Pancreas (tissue), 10 donors: ENCODE results near the gene ADCY3. TPM values are rescaled to one million over a fixed set of nuclear protein-coding genes. Genes with fewer than 3 reads are reported as not detected.
A peak's percentile ranks its signal among the peaks of the same experiment; 100 is the strongest.

ENCODE experiments used
- ATAC-seq, 4 donors: fragments of 200-7000 bp; cut with Tn5 transposase; one replicate each; pipeline versions ENCODE4 v1.8.0 to v1.9.1; 2020; ENCODE audit warnings: mild to moderate bottlenecking in 4 of 4, moderate library complexity in 4 of 4
- DNase-seq, 6 donors: peaks; one replicate each; pipeline ENCODE4 v3.0.0-alpha.2; 2020
- FAIRE-seq: peaks from 2 replicates; lab custom pipeline; 2012; peaks lifted over from hg19 to GRCh38; lab: Jason Lieb, UNC
- H3K27ac ChIP-seq, 4 donors: fragments of 200-600 bp; sonication (generic); 1 replicate in 3 of 4; 2 replicates in 1 of 4; pipeline versions ENCODE4 v1.5.0 to v1.8.0; 2020
- H3K27me3 ChIP-seq, 4 donors: fragments of 200-600 bp; one replicate each; pipeline ENCODE4 v1.8.0; 2021
- H3K36me3 ChIP-seq, 3 donors: fragments of 200-600 bp; sonication (generic) in 1 of 3; one replicate each; pipeline versions ENCODE4 v1.5.0 to v1.8.0; 2020 to 2021
- H3K4me1 ChIP-seq, 3 donors: fragments of 200-600 bp; one replicate each; pipeline ENCODE4 v1.8.0; 2021
- H3K4me3 ChIP-seq, 4 donors: fragments of 200-600 bp; sonication (generic) in 2 of 4; one replicate each; pipeline versions ENCODE4 v1.5.0 to v1.8.0; 2020 to 2021
- H3K9me3 ChIP-seq, 4 donors: fragments of 200-600 bp; one replicate each; pipeline ENCODE4 v1.8.0; 2021
- CTCF ChIP-seq, 4 donors: fragments of 200-600 bp; sonication (generic) in 3 of 4; IDR thresholded peaks; one replicate each; pipeline versions ENCODE4 v1.5.0 to v1.8.0; 2021; ENCODE audit warnings: antibody characterized with exemption in 4 of 4
- WGBS, 2 donors: extraction: QIAGEN DNeasy Blood & Tissue Kit; methylation state at CpG; one replicate each; pipeline ENCODE4 v1.1.7; 2013; 5-methylcytosine and 5-hydroxymethylcytosine counted together
- intact Hi-C, 3 donors: fragments of 100-400 bp; cut with DNase I; formaldehyde crosslinking; loops; one replicate each; pipeline versions ENCODE4 v1.11.1 to v1.14.2; 2022
- polyA plus RNA-seq, 2 donors: library from polyadenylated mRNA; stranded (reverse); fragments of 200-250 nt; gene quantifications; one replicate each; pipeline ENCODE4 v1.2.3, GENCODE V29; 2013
- total RNA-seq, 6 donors: library from RNA; stranded (reverse); fragmentation: NEBNext Ultra II Directional in 4 of 6; extraction: Animal tissue kit (Norgen Biotek cat#: 25700) in 4 of 6; gene quantifications; one replicate each; pipeline versions ENCODE4 v1.2.1 to v1.2.4, GENCODE V29; 2021 to 2023
- donor health status: healthy with polysubstance abuse.
- donor health status: DM: no; HTN: no; CAD: no; lungs with moderate emphysema.
- donor health status: DM: no; HTN: no; CAD: no.
- donor health status: control.
- donor health status: control.
- donor health status: Bipolar disorder and iron deficiency.
- donor health status: DM: yes; HTN: yes; CAD: no.
- donor health status: DM: no; HTN: no; CAD: no.
- donor health status: DM: no; HTN: no; CAD: no.
- donor health status: DM: yes; HTN: yes; CAD: no.

The ADCY3 gene
- total and polyA plus RNA-seq, 8 donors = 4.7 to 29.4 (median 11.0) TPM

DNA sequence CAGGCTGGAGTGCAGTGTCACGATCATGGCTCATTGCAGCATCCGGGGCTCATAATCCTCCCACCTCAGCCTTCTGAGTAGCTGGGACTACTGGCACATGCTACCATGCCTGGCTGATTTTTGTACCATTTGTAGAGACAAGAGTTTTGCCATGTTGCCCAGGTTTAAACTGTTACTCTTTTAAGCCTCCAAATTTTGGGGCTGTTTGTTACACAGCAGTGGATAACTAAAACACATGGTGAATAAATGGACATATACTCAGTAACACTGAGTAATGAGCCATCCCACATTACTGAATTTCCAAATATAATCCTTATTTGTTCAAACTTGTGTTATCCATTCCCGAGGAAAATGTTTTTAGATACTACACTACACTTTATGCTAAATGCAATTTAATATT lies 9.8 kb downstream of the ADCY3 start:
- no peak for TF ChIP-seq CTCF (IDR thresholded peaks at IDR 0.05)
- no peak for ATAC-seq
- no peaks in the 10 kb centered on the region for H3K36me3 ChIP-seq

GRCh38 chr2:24909555-24910177 lies 10.4 kb downstream of the ADCY3 start:
- no peak overlapping the region for H3K27ac ChIP-seq
- 84 to 86% methylated on average over 5 of the region's 5 CpGs for WGBS, 2 donors

More for the DNA sequence above, 9.8 kb downstream of the ADCY3 start:
- no peak overlapping the region for H3K4me3 ChIP-seq
- no peaks in the 10 kb centered on the region for H3K4me1 ChIP-seq
- no peak for FAIRE-seq
- WGBS, 2 donors = 91 to 95% methylated on average over 3 of the region's 3 CpGs
- H3K27ac ChIP-seq = no peak overlapping the region
- no peak for DNase-seq
- intact Hi-C loops = no loop called here
- no peaks in the 10 kb centered on the region for H3K9me3 ChIP-seq
- no peaks in the 10 kb centered on the region for H3K27me3 ChIP-seq

GRCh38 chr2:24908461-24908901 lies 11.6 kb downstream of the ADCY3 start:
- no peaks in the 10 kb centered on the region for H3K36me3 ChIP-seq
- H3K4me1 ChIP-seq = no peaks in the 10 kb centered on the region
- H3K27me3 ChIP-seq = no peaks in the 10 kb centered on the region
- H3K27ac ChIP-seq = no peak overlapping the region
- DNase-seq = no peak
- no peaks in the 10 kb centered on the region for H3K9me3 ChIP-seq
- H3K4me3 ChIP-seq = no peak overlapping the region
- no peak for ATAC-seq
- intact Hi-C loops = no loop called here
- WGBS, 2 donors = 79 to 80% methylated on average over 8 of the region's 8 CpGs
- no peak for FAIRE-seq
- TF ChIP-seq CTCF (IDR thresholded peaks at IDR 0.05) = no peak

More at GRCh38 chr2:24909555-24910177, 10.4 kb downstream of the ADCY3 start:
- intact Hi-C loops = no loop called here
- no peaks in the 10 kb centered on the region for H3K4me1 ChIP-seq
- no peak overlapping the region for H3K4me3 ChIP-seq
- FAIRE-seq = no peak
- H3K27me3 ChIP-seq = no peaks in the 10 kb centered on the region
- DNase-seq = no peak
- ATAC-seq = no peak
- H3K36me3 ChIP-seq = no peaks in the 10 kb centered on the region
- no peaks in the 10 kb centered on the region for H3K9me3 ChIP-seq
- no peak for TF ChIP-seq CTCF (IDR thresholded peaks at IDR 0.05)

- Histone ChIP-seq H3K9me3 (no peaks in the 10 kb centered on the region), H3K4me1 (no peaks in the 10 kb centered on the region), H3K36me3 (no peaks in the 10 kb centered on the region), H3K27me3 (no peaks in the 10 kb centered on the region), H3K4me3 (no peak overlapping the region), H3K27ac (no peak overlapping the region)
- TF ChIP-seq CTCF (IDR thresholded peaks at IDR 0.05) = no peak
- no peak for DNase-seq
- WGBS, 2 donors = 80 to 91% methylated on average over 5 of the region's 5 CpGs
- no peak for FAIRE-seq
- intact Hi-C loops = no loop called here
- peak in 1 of 4 donors; percentile 51 for ATAC-seq
Observed at GRCh38 chr2:24907116-24907515, 12.9 kb downstream of the ADCY3 start.

- ATAC-seq (no peak), DNase-seq (no peak), FAIRE-seq (no peak)
- Histone ChIP-seq H3K4me3 (no peak overlapping the region), H3K36me3 (no peaks in the 10 kb centered on the region), H3K9me3 (no peaks in the 10 kb centered on the region), H3K27ac (no peak overlapping the region), H3K27me3 (no peaks in the 10 kb centered on the region), H3K4me1 (no peaks in the 10 kb centered on the region)
- intact Hi-C loops = no loop called here
- TF ChIP-seq CTCF (IDR thresholded peaks at IDR 0.05) = no peak
- WGBS, 2 donors = 77 to 93% methylated on average over 6 of the region's 6 CpGs
Observed at GRCh38 chr2:24906466-24906865, 13.6 kb downstream of the ADCY3 start.
